Astrocyte (in vitro differentiated cells and primary cell): ENCODE results near the gene GRIK1. TPM values are rescaled to one million over a fixed set of nuclear protein-coding genes. Genes with fewer than 3 reads are reported as not detected.

Experiments used
- DNase-seq: peaks from one replicate; pipeline ENCODE4 v3.0.0-alpha.2; 2010; ENCODE audit warnings: low read depth
- FAIRE-seq: peaks from 2 replicates; lab custom pipeline; 2011; peaks lifted over from hg19 to GRCh38; lab: Jason Lieb, UNC
- H2AFZ ChIP-seq: 2 replicates; pipeline ENCODE4 v1.6.0; 2012; ENCODE audit warnings: low read depth, low read length, inconsistent platforms
- H3K27ac ChIP-seq: 2 replicates; pipeline ENCODE4 v1.5.1; 2011; ENCODE audit warnings: low read depth, low read length, inconsistent platforms
- H3K27me3 ChIP-seq: 2 replicates; pipeline ENCODE4 v1.6.0; 2011; ENCODE audit warnings: low read length, inconsistent platforms; ENCODE audit not compliant: insufficient read depth
- H3K36me3 ChIP-seq: 2 replicates; pipeline ENCODE4 v1.5.1; 2011; ENCODE audit warnings: low read length, inconsistent platforms; ENCODE audit not compliant: insufficient read depth
- H3K4me1 ChIP-seq: 2 replicates; pipeline ENCODE4 v1.5.1; 2011; ENCODE audit warnings: low read length, inconsistent platforms; ENCODE audit not compliant: insufficient read depth
- H3K4me2 ChIP-seq: 2 replicates; pipeline ENCODE4 v1.6.0; 2012; ENCODE audit warnings: low read length, inconsistent platforms
- H3K4me3 ChIP-seq: 2 replicates; pipeline ENCODE4 v1.5.1; 2011; ENCODE audit warnings: low read depth, mild to moderate bottlenecking, low read length, inconsistent platforms; ENCODE audit not compliant: insufficient read depth
- H3K79me2 ChIP-seq: 2 replicates; pipeline ENCODE4 v1.6.0; 2012; ENCODE audit warnings: mild to moderate bottlenecking, low read length, inconsistent platforms; ENCODE audit not compliant: insufficient read depth
- H3K9ac ChIP-seq: 2 replicates; pipeline ENCODE4 v1.6.0; 2012; ENCODE audit warnings: mild to moderate bottlenecking, low read length, inconsistent platforms
- H3K9me3 ChIP-seq: 2 replicates; pipeline ENCODE4 v1.5.1; 2012; ENCODE audit warnings: low read depth, mild to moderate bottlenecking, low read length, inconsistent platforms; ENCODE audit not compliant: insufficient read depth
- H4K20me1 ChIP-seq: 2 replicates; pipeline ENCODE4 v1.6.0; 2012; ENCODE audit warnings: low read length, inconsistent platforms; ENCODE audit not compliant: insufficient read depth
- H3K27ac Mint-ChIP-seq: one replicate; pipeline ENCODE4 v1.8.0; 2021; ENCODE audit warnings: mild to moderate bottlenecking, mixed read lengths; ENCODE audit not compliant: unreplicated experiment
- H3K27me3 Mint-ChIP-seq: one replicate; pipeline ENCODE4 v1.8.0; 2021; ENCODE audit warnings: low read depth, mixed read lengths; ENCODE audit not compliant: unreplicated experiment
- H3K36me3 Mint-ChIP-seq: one replicate; pipeline ENCODE4 v1.8.0; 2021; ENCODE audit warnings: low read depth, mixed read lengths; ENCODE audit not compliant: unreplicated experiment
- H3K4me1 Mint-ChIP-seq: one replicate; pipeline ENCODE4 v1.8.0; 2021; ENCODE audit warnings: low read depth, mixed read lengths; ENCODE audit not compliant: unreplicated experiment
- H3K4me3 Mint-ChIP-seq: one replicate; pipeline ENCODE4 v1.8.0; 2021; ENCODE audit warnings: mild to moderate bottlenecking, moderate library complexity, mixed read lengths; ENCODE audit not compliant: unreplicated experiment
- H3K9me3 Mint-ChIP-seq: one replicate; pipeline ENCODE4 v1.8.0; 2021; ENCODE audit warnings: mild to moderate bottlenecking, mixed read lengths; ENCODE audit not compliant: unreplicated experiment
- EZH2 ChIP-seq: IDR thresholded peaks from 2 replicates; pipeline ENCODE4 v1.6.1; 2012; ENCODE audit warnings: mild to moderate bottlenecking, low read length, inconsistent platforms; ENCODE audit not compliant: insufficient read depth
- total RNA-seq: library from RNA; stranded (reverse); gene quantifications from 2 replicates; pipeline ENCODE4 v1.2.1, GENCODE V29; 2021
- TF ChIP-seq, protein P1 (sequence below): IDR thresholded peaks from 2 replicates; pipeline ENCODE4 v1.5.1; 2011; ENCODE audit warnings: low read depth, mild to moderate bottlenecking, inconsistent platforms, low read length, moderate library complexity; ENCODE audit not compliant: insufficient read depth

GRIK1 gene
- total RNA-seq, 1 donor from 2014 or later: not detected

DNA sequence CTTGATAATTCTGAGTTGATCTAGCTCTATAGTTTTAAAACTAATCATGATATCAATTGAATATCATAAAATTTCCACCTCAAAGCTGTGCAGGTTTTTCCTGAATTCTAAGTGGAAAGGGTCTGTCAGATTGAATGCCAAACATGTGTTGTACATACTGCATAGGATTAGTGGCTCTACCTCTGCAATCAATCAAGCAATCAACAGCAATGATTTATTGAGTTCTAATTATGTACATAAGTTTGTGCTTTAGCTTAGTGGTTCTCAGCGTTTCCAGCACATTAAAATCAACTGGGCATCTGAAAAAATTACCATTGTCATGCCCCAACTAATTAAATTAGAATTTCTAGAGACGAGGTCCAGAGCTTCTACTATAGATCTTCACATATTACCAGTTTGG is 389.6 kb downstream of the GRIK1 start:
- Histone ChIP-seq H3K4me1 (no peaks in the 10 kb centered on the region), H3K27me3 (no peaks in the 10 kb centered on the region), H3K9me3 (no peaks in the 10 kb centered on the region), H3K36me3 (no peaks in the 10 kb centered on the region), H4K20me1 (no peaks in the 10 kb centered on the region), H2AFZ (no peak overlapping the region), H3K4me3 (no peak overlapping the region), H3K9ac (no peak overlapping the region), H3K4me2 (no peak overlapping the region), H3K27ac (no peak overlapping the region), H3K79me2 (no peaks in the 10 kb centered on the region)
- no peaks in the 10 kb centered on the region for H3K36me3 Mint-ChIP-seq
- no peak overlapping the region for H3K4me3 Mint-ChIP-seq
- TF ChIP-seq, protein P1, sequence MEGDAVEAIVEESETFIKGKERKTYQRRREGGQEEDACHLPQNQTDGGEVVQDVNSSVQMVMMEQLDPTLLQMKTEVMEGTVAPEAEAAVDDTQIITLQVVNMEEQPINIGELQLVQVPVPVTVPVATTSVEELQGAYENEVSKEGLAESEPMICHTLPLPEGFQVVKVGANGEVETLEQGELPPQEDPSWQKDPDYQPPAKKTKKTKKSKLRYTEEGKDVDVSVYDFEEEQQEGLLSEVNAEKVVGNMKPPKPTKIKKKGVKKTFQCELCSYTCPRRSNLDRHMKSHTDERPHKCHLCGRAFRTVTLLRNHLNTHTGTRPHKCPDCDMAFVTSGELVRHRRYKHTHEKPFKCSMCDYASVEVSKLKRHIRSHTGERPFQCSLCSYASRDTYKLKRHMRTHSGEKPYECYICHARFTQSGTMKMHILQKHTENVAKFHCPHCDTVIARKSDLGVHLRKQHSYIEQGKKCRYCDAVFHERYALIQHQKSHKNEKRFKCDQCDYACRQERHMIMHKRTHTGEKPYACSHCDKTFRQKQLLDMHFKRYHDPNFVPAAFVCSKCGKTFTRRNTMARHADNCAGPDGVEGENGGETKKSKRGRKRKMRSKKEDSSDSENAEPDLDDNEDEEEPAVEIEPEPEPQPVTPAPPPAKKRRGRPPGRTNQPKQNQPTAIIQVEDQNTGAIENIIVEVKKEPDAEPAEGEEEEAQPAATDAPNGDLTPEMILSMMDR: no peak
- TF ChIP-seq EZH2: no peak
- no peaks in the 10 kb centered on the region for H3K27me3 Mint-ChIP-seq
- no peaks in the 10 kb centered on the region for H3K4me1 Mint-ChIP-seq
- no peak overlapping the region for H3K27ac Mint-ChIP-seq
- no peak for FAIRE-seq
- DNase-seq: no peak
- H3K9me3 Mint-ChIP-seq: no peaks in the 10 kb centered on the region

DNA sequence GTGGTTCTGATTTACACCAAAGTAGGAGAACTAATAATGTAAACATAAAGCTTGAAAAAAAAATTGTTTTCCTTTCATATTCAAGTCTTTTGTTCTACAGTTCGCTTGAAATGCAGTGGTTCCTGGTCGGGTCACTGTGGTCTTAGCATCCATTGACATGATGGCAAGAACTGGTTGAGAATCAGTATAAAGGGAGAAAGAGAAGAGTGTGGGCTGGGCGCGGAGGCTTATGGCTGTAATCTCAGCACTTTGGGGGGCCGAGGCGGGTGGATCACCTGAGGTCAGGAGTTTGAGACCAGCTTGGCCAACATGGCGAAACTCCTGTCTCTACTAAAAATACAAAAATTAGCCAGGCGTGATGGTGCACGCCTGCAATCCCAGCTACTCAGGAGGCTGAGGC is 390.2 kb downstream of the GRIK1 start:
- Mint-ChIP-seq H3K4me3 (no peak overlapping the region), H3K9me3 (no peaks in the 10 kb centered on the region), H3K27ac (no peak overlapping the region), H3K36me3 (no peaks in the 10 kb centered on the region), H3K4me1 (no peaks in the 10 kb centered on the region), H3K27me3 (no peaks in the 10 kb centered on the region)
- H3K4me3 ChIP-seq: no peak overlapping the region
- H3K36me3 ChIP-seq: no peaks in the 10 kb centered on the region
- no peaks in the 10 kb centered on the region for H3K79me2 ChIP-seq
- no peaks in the 10 kb centered on the region for H3K27me3 ChIP-seq
- H3K9me3 ChIP-seq: no peaks in the 10 kb centered on the region
- no peak overlapping the region for H3K27ac ChIP-seq
- no peak for DNase-seq
- no peak overlapping the region for H3K9ac ChIP-seq
- no peak overlapping the region for H3K4me2 ChIP-seq
- H3K4me1 ChIP-seq: no peaks in the 10 kb centered on the region
- no peaks in the 10 kb centered on the region for H4K20me1 ChIP-seq
- TF ChIP-seq, protein P1: no peak
- H2AFZ ChIP-seq: no peak overlapping the region
- FAIRE-seq: no peak

DNA sequence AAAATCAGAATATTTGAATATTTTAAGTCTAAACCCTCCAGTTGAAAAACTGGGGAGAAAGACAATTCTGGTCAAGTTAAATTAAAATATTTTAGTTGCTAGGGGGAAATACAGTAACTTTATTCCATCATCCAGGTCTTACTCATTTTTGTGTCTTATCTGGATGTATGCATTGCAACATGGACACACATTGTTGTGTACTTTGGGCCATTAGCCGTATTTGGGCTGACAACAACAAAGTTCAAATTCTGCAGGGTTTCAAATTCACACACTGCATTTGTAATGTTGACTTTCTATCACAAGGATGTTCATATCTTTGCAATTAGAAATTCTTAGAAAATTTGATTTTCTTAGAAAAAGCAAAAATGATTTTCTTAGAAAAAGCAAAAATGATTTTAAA is 391.8 kb downstream of the GRIK1 start:
- no peaks in the 10 kb centered on the region for H3K36me3 Mint-ChIP-seq
- Histone ChIP-seq H3K27me3 (no peaks in the 10 kb centered on the region), H3K79me2 (no peaks in the 10 kb centered on the region), H4K20me1 (no peaks in the 10 kb centered on the region), H3K4me2 (no peak overlapping the region), H3K27ac (no peak overlapping the region), H3K9ac (no peak overlapping the region), H3K4me3 (no peak overlapping the region), H2AFZ (no peak overlapping the region), H3K9me3 (no peaks in the 10 kb centered on the region), H3K36me3 (no peaks in the 10 kb centered on the region), H3K4me1 (no peaks in the 10 kb centered on the region)
- DNase-seq: no peak
- TF ChIP-seq EZH2: no peak
- TF ChIP-seq, protein P1: no peak
- no peak overlapping the region for H3K4me3 Mint-ChIP-seq
- H3K4me1 Mint-ChIP-seq: peaks cover 1% of the 10 kb centered on the region
- no peaks in the 10 kb centered on the region for H3K9me3 Mint-ChIP-seq
- no peak overlapping the region for H3K27ac Mint-ChIP-seq
- no peaks in the 10 kb centered on the region for H3K27me3 Mint-ChIP-seq
- FAIRE-seq: no peak
